H9 (cell line): Measurements from ENCODE around the gene AXIN2. TPM values are rescaled to one million over a fixed set of nuclear protein-coding genes. Genes with fewer than 3 reads are reported as not detected.

Source experiments
- DNase-seq: peaks from one replicate; pipeline ENCODE4 v3.0.0-alpha.2; 2017
- H2AFZ ChIP-seq: one replicate; pipeline ENCODE4 v1.6.1; 2013; ENCODE audit warnings: mild to moderate bottlenecking, low read length, control low read depth, moderate library complexity
- H2AK5ac ChIP-seq: 2 replicates; pipeline ENCODE4 v1.6.1; 2013; ENCODE audit warnings: low read length, control low read depth, mixed read lengths; ENCODE audit not compliant: insufficient read length
- H2BK120ac ChIP-seq: one replicate; pipeline ENCODE4 v1.6.1; 2013; ENCODE audit warnings: low read depth, mild to moderate bottlenecking, low read length, control low read depth, inconsistent platforms; ENCODE audit not compliant: poor library complexity, severe bottlenecking
- H2BK12ac ChIP-seq: 2 replicates; pipeline ENCODE4 v1.6.1; 2013; ENCODE audit warnings: low read length, control low read depth, mixed read lengths, low read depth; ENCODE audit not compliant: insufficient read length
- H2BK15ac ChIP-seq: 2 replicates; pipeline ENCODE4 v1.6.1; 2013; ENCODE audit warnings: low read depth, low read length, control low read depth
- H2BK20ac ChIP-seq: one replicate; pipeline ENCODE4 v1.6.1; 2013; ENCODE audit warnings: low read depth, mild to moderate bottlenecking, low read length, control low read depth, inconsistent platforms; ENCODE audit not compliant: poor library complexity, severe bottlenecking
- H2BK5ac ChIP-seq: 2 replicates; pipeline ENCODE4 v1.6.1; 2013; ENCODE audit warnings: low read length, control low read depth, mixed read lengths; ENCODE audit not compliant: insufficient read length
- H3K14ac ChIP-seq: 2 replicates; pipeline ENCODE4 v1.6.1; 2013; ENCODE audit warnings: low read length, control low read depth; ENCODE audit not compliant: insufficient read depth
- H3K18ac ChIP-seq: 2 replicates; pipeline ENCODE4 v1.6.1; 2013; ENCODE audit warnings: low read depth, mild to moderate bottlenecking, mixed read lengths, low read length, control low read depth; ENCODE audit not compliant: insufficient read length
- H3K23ac ChIP-seq: 2 replicates; pipeline ENCODE4 v1.6.1; 2013; ENCODE audit warnings: low read length, control low read depth, mixed read lengths, low read depth; ENCODE audit not compliant: insufficient read length
- H3K23me2 ChIP-seq: 2 replicates; pipeline ENCODE4 v1.6.1; 2013; ENCODE audit warnings: low read depth, mild to moderate bottlenecking, mixed read lengths, low read length, control low read depth; ENCODE audit not compliant: insufficient read length, poor library complexity, severe bottlenecking
- H3K27ac ChIP-seq: 2 replicates; pipeline ENCODE4 v1.5.1; 2013; ENCODE audit warnings: low read length, control low read depth, mixed read lengths, low read depth; ENCODE audit not compliant: insufficient read length
- H3K27me3 ChIP-seq: 2 replicates; pipeline ENCODE4 v1.6.1; 2013; ENCODE audit warnings: low read length, control low read depth, inconsistent platforms; ENCODE audit not compliant: insufficient read depth
- H3K4ac ChIP-seq: 2 replicates; pipeline ENCODE4 v1.6.1; 2013; ENCODE audit warnings: low read depth, mild to moderate bottlenecking, control low read depth, inconsistent platforms, low read length, moderate library complexity
- H3K4me1 ChIP-seq: 2 replicates; pipeline ENCODE4 v1.6.1; 2013; ENCODE audit warnings: low read length, control low read depth, inconsistent platforms; ENCODE audit not compliant: insufficient read depth
- H3K4me2 ChIP-seq: 2 replicates; pipeline ENCODE4 v1.6.1; 2013; ENCODE audit warnings: low read length, control low read depth, mixed read lengths; ENCODE audit not compliant: insufficient read length, insufficient read depth
- H3K56ac ChIP-seq: 2 replicates; pipeline ENCODE4 v1.6.1; 2013; ENCODE audit warnings: low read depth, mild to moderate bottlenecking, mixed read lengths, low read length, control low read depth; ENCODE audit not compliant: insufficient read length
- H3K79me1 ChIP-seq: 2 replicates; pipeline ENCODE4 v1.6.1; 2013; ENCODE audit warnings: low read depth, mild to moderate bottlenecking, moderate library complexity, low read length, control low read depth, inconsistent platforms; ENCODE audit not compliant: insufficient read depth, poor library complexity, severe bottlenecking
- H3K79me2 ChIP-seq: 2 replicates; pipeline ENCODE4 v1.6.1; 2013; ENCODE audit warnings: low read length, control low read depth, inconsistent platforms; ENCODE audit not compliant: insufficient read depth
- H3K9ac ChIP-seq: 2 replicates; pipeline ENCODE4 v1.6.1; 2013; ENCODE audit warnings: low read length, control low read depth, mixed read lengths; ENCODE audit not compliant: insufficient read length; ENCODE audit errors: extremely low read depth
- H3K9me3 ChIP-seq: one replicate; pipeline ENCODE4 v1.6.1; 2013; ENCODE audit warnings: low read depth, low read length, inconsistent platforms; ENCODE audit not compliant: control insufficient read depth
- H3T11ph ChIP-seq: one replicate; pipeline ENCODE4 v1.6.1; 2013; ENCODE audit warnings: mild to moderate bottlenecking, low read length, control low read depth, inconsistent platforms
- H4K20me1 ChIP-seq: one replicate; pipeline ENCODE4 v1.6.1; 2013; ENCODE audit not compliant: control insufficient read depth, insufficient read length, insufficient read depth
- H4K5ac ChIP-seq: 2 replicates; pipeline ENCODE4 v1.6.1; 2013; ENCODE audit warnings: low read depth, mild to moderate bottlenecking, mixed read lengths, low read length, control low read depth; ENCODE audit not compliant: insufficient read length
- H4K8ac ChIP-seq: replicated peaks from 2 replicates; pipeline ENCODE4 v1.6.1; 2013; ENCODE audit warnings: low read length, control low read depth, mixed read lengths, low read depth; ENCODE audit not compliant: insufficient read length
- H4K91ac ChIP-seq: 2 replicates; pipeline ENCODE4 v1.6.1; 2013; ENCODE audit warnings: low read depth, mild to moderate bottlenecking, moderate library complexity, mixed read lengths, low read length, control low read depth; ENCODE audit not compliant: insufficient read length
- H3K27ac Mint-ChIP-seq, 3 experiments: 2 replicates in 2 of 3; 3 replicates in 1 of 3; pipeline ENCODE4 v1.8.0; 2020 to 2021; ENCODE audit warnings: mixed read lengths in 3 of 3, mild to moderate bottlenecking in 1 of 3, moderate library complexity in 1 of 3
- H3K27me3 Mint-ChIP-seq: 2 replicates; pipeline ENCODE4 v1.8.0; 2021; ENCODE audit warnings: low read depth, mild to moderate bottlenecking, moderate library complexity, mixed read lengths
- H3K36me3 Mint-ChIP-seq, 3 experiments: 2 replicates in 2 of 3; 3 replicates in 1 of 3; pipeline ENCODE4 v1.8.0; 2020 to 2021; ENCODE audit warnings: low read depth in 3 of 3, mixed read lengths in 3 of 3; ENCODE audit not compliant: insufficient read depth in 1 of 3
- H3K4me1 Mint-ChIP-seq, 2 experiments: 2 replicates each; pipeline ENCODE4 v1.8.0; 2020; ENCODE audit warnings: mixed read lengths in 2 of 2
- H3K4me3 Mint-ChIP-seq, 2 experiments: 2 replicates in 1 of 2; 3 replicates in 1 of 2; pipeline ENCODE4 v1.8.0; 2020 to 2021; ENCODE audit warnings: mild to moderate bottlenecking in 2 of 2, mixed read lengths in 2 of 2, moderate library complexity in 1 of 2
- H3K9me3 Mint-ChIP-seq, 2 experiments: 2 replicates in 1 of 2; 3 replicates in 1 of 2; pipeline ENCODE4 v1.8.0; 2020; ENCODE audit warnings: mild to moderate bottlenecking in 2 of 2, mixed read lengths in 2 of 2, moderate library complexity in 1 of 2
- WGBS: extraction: QIAGEN DNeasy Blood & Tissue Kit; methylation state at CpG from one replicate; pipeline ENCODE4 v1.1.7; 2013; ENCODE audit warnings: missing lambda C conversion rate, low lambda C conversion rate, mixed read lengths; ENCODE audit not compliant: insufficient read length; ENCODE audit errors: extremely low coverage; 5-methylcytosine and 5-hydroxymethylcytosine counted together
- total RNA-seq: library from RNA; stranded (reverse); gene quantifications from 2 replicates; pipeline ENCODE4 v1.2.1, GENCODE V29; 2021
- TF ChIP-seq, protein P1 (sequence below): fragments of 200-600 bp; sonication (generic); conservative IDR thresholded peaks from 3 replicates; pipeline ENCODE4 v1.8.0; 2021; ENCODE audit warnings: antibody characterized with exemption, mild to moderate bottlenecking

The AXIN2 gene
- total RNA-seq, 1 experiment from 2014 or later: 35.0 TPM

DNA sequence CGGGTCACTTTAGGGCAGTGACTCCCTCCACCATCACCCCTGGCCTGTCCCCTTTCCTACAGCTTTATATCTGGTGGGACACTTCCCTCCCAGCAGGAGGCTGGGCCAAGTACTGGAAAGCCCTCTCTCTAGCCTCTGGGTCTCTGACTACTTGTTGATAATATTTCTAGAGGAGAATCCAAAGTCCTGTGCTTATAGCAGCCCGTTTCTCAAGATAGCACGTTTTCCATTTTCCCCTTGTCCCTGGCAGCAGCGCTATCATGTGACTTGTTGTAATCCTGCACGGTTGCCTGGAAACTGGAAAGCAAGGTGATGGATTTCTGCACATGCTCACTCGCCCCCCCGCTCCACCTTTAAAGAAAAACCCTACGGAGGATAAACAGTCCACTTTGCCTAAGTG is 3.3 kb upstream of the AXIN2 start:
- Histone ChIP-seq H3K23me2 (peaks cover 3% of the 10 kb centered on the region), H3K27ac (no peak overlapping the region)
- no CpG with 5 or more reads among the region's 8 CpGs for WGBS

More for the DNA sequence above, 3.3 kb upstream of the AXIN2 start:
- H3K56ac ChIP-seq: no peak overlapping the region
- Mint-ChIP-seq H3K4me3 (no peak overlapping the region), H3K27ac (0 out of 7 replicates have a peak overlapping the region, but pooled peaks of 1 of the 3 experiments have one; percentile 24), H3K27me3 (peaks cover 34% of the 10 kb centered on the region), H3K36me3 (no peaks in the 10 kb centered on the region), H3K9me3 (no peaks in the 10 kb centered on the region), H3K4me1 (peaks cover 33 to 37% of the 10 kb centered on the region in 2 experiments)
- TF ChIP-seq, protein P1, sequence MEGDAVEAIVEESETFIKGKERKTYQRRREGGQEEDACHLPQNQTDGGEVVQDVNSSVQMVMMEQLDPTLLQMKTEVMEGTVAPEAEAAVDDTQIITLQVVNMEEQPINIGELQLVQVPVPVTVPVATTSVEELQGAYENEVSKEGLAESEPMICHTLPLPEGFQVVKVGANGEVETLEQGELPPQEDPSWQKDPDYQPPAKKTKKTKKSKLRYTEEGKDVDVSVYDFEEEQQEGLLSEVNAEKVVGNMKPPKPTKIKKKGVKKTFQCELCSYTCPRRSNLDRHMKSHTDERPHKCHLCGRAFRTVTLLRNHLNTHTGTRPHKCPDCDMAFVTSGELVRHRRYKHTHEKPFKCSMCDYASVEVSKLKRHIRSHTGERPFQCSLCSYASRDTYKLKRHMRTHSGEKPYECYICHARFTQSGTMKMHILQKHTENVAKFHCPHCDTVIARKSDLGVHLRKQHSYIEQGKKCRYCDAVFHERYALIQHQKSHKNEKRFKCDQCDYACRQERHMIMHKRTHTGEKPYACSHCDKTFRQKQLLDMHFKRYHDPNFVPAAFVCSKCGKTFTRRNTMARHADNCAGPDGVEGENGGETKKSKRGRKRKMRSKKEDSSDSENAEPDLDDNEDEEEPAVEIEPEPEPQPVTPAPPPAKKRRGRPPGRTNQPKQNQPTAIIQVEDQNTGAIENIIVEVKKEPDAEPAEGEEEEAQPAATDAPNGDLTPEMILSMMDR: no peak
- H3K4me2 ChIP-seq: no peak overlapping the region
- H2BK20ac ChIP-seq: no peak overlapping the region
- H2BK120ac ChIP-seq: no peak overlapping the region
- H2BK12ac ChIP-seq: no peak overlapping the region
- H3K9me3 ChIP-seq: no peaks in the 10 kb centered on the region
- no peak overlapping the region for H3K23ac ChIP-seq
- H3K79me1 ChIP-seq: no peaks in the 10 kb centered on the region
- H4K5ac ChIP-seq: no peak overlapping the region
- no peak overlapping the region for H2BK15ac ChIP-seq
- H4K91ac ChIP-seq: no peak overlapping the region
- no peaks in the 10 kb centered on the region; the same call in 1 of the 2 replicates for H3K27me3 ChIP-seq
- no peak overlapping the region for H2AK5ac ChIP-seq
- DNase-seq: no peak
- H2AFZ ChIP-seq: no peak overlapping the region
- H4K20me1 ChIP-seq: no peaks in the 10 kb centered on the region
- no peak overlapping the region for H3K14ac ChIP-seq
- no peaks in the 10 kb centered on the region for H3K4me1 ChIP-seq
- H3K9ac ChIP-seq: no peak overlapping the region
- no peak overlapping the region for H2BK5ac ChIP-seq
- H3T11ph ChIP-seq: no peak overlapping the region
- H3K79me2 ChIP-seq: peaks cover under 1% of the 10 kb centered on the region; the same call in 1 of the 2 replicates
- H3K4ac ChIP-seq: no peak overlapping the region
- H3K18ac ChIP-seq: peak overlapping the region; percentile 31
- no peak overlapping the region for H4K8ac ChIP-seq
